H9 (cell line): Measurements from ENCODE around the gene HCN2. TPM values are rescaled to one million over a fixed set of nuclear protein-coding genes. Genes with fewer than 3 reads are reported as not detected.

Experiments
- DNase-seq: peaks from one replicate; pipeline ENCODE4 v3.0.0-alpha.2; 2017
- H2AFZ ChIP-seq: one replicate; pipeline ENCODE4 v1.6.1; 2013; ENCODE audit warnings: mild to moderate bottlenecking, low read length, control low read depth, moderate library complexity
- H2AK5ac ChIP-seq: 2 replicates; pipeline ENCODE4 v1.6.1; 2013; ENCODE audit warnings: low read length, control low read depth, mixed read lengths; ENCODE audit not compliant: insufficient read length
- H2BK120ac ChIP-seq: one replicate; pipeline ENCODE4 v1.6.1; 2013; ENCODE audit warnings: low read depth, mild to moderate bottlenecking, low read length, control low read depth, inconsistent platforms; ENCODE audit not compliant: poor library complexity, severe bottlenecking
- H2BK12ac ChIP-seq: 2 replicates; pipeline ENCODE4 v1.6.1; 2013; ENCODE audit warnings: low read length, control low read depth, mixed read lengths, low read depth; ENCODE audit not compliant: insufficient read length
- H2BK15ac ChIP-seq: 2 replicates; pipeline ENCODE4 v1.6.1; 2013; ENCODE audit warnings: low read depth, low read length, control low read depth
- H2BK20ac ChIP-seq: one replicate; pipeline ENCODE4 v1.6.1; 2013; ENCODE audit warnings: low read depth, mild to moderate bottlenecking, low read length, control low read depth, inconsistent platforms; ENCODE audit not compliant: poor library complexity, severe bottlenecking
- H2BK5ac ChIP-seq: 2 replicates; pipeline ENCODE4 v1.6.1; 2013; ENCODE audit warnings: low read length, control low read depth, mixed read lengths; ENCODE audit not compliant: insufficient read length
- H3K14ac ChIP-seq: 2 replicates; pipeline ENCODE4 v1.6.1; 2013; ENCODE audit warnings: low read length, control low read depth; ENCODE audit not compliant: insufficient read depth
- H3K18ac ChIP-seq: 2 replicates; pipeline ENCODE4 v1.6.1; 2013; ENCODE audit warnings: low read depth, mild to moderate bottlenecking, mixed read lengths, low read length, control low read depth; ENCODE audit not compliant: insufficient read length
- H3K23ac ChIP-seq: 2 replicates; pipeline ENCODE4 v1.6.1; 2013; ENCODE audit warnings: low read length, control low read depth, mixed read lengths, low read depth; ENCODE audit not compliant: insufficient read length
- H3K23me2 ChIP-seq: 2 replicates; pipeline ENCODE4 v1.6.1; 2013; ENCODE audit warnings: low read depth, mild to moderate bottlenecking, mixed read lengths, low read length, control low read depth; ENCODE audit not compliant: insufficient read length, poor library complexity, severe bottlenecking
- H3K27ac ChIP-seq: 2 replicates; pipeline ENCODE4 v1.5.1; 2013; ENCODE audit warnings: low read length, control low read depth, mixed read lengths, low read depth; ENCODE audit not compliant: insufficient read length
- H3K27me3 ChIP-seq: 2 replicates; pipeline ENCODE4 v1.6.1; 2013; ENCODE audit warnings: low read length, control low read depth, inconsistent platforms; ENCODE audit not compliant: insufficient read depth
- H3K4ac ChIP-seq: 2 replicates; pipeline ENCODE4 v1.6.1; 2013; ENCODE audit warnings: low read depth, mild to moderate bottlenecking, control low read depth, inconsistent platforms, low read length, moderate library complexity
- H3K4me1 ChIP-seq: 2 replicates; pipeline ENCODE4 v1.6.1; 2013; ENCODE audit warnings: low read length, control low read depth, inconsistent platforms; ENCODE audit not compliant: insufficient read depth
- H3K4me2 ChIP-seq: 2 replicates; pipeline ENCODE4 v1.6.1; 2013; ENCODE audit warnings: low read length, control low read depth, mixed read lengths; ENCODE audit not compliant: insufficient read length, insufficient read depth
- H3K56ac ChIP-seq: 2 replicates; pipeline ENCODE4 v1.6.1; 2013; ENCODE audit warnings: low read depth, mild to moderate bottlenecking, mixed read lengths, low read length, control low read depth; ENCODE audit not compliant: insufficient read length
- H3K79me1 ChIP-seq: 2 replicates; pipeline ENCODE4 v1.6.1; 2013; ENCODE audit warnings: low read depth, mild to moderate bottlenecking, moderate library complexity, low read length, control low read depth, inconsistent platforms; ENCODE audit not compliant: insufficient read depth, poor library complexity, severe bottlenecking
- H3K79me2 ChIP-seq: 2 replicates; pipeline ENCODE4 v1.6.1; 2013; ENCODE audit warnings: low read length, control low read depth, inconsistent platforms; ENCODE audit not compliant: insufficient read depth
- H3K9ac ChIP-seq: 2 replicates; pipeline ENCODE4 v1.6.1; 2013; ENCODE audit warnings: low read length, control low read depth, mixed read lengths; ENCODE audit not compliant: insufficient read length; ENCODE audit errors: extremely low read depth
- H3K9me3 ChIP-seq: one replicate; pipeline ENCODE4 v1.6.1; 2013; ENCODE audit warnings: low read depth, low read length, inconsistent platforms; ENCODE audit not compliant: control insufficient read depth
- H3T11ph ChIP-seq: one replicate; pipeline ENCODE4 v1.6.1; 2013; ENCODE audit warnings: mild to moderate bottlenecking, low read length, control low read depth, inconsistent platforms
- H4K20me1 ChIP-seq: one replicate; pipeline ENCODE4 v1.6.1; 2013; ENCODE audit not compliant: control insufficient read depth, insufficient read length, insufficient read depth
- H4K5ac ChIP-seq: 2 replicates; pipeline ENCODE4 v1.6.1; 2013; ENCODE audit warnings: low read depth, mild to moderate bottlenecking, mixed read lengths, low read length, control low read depth; ENCODE audit not compliant: insufficient read length
- H4K8ac ChIP-seq: replicated peaks from 2 replicates; pipeline ENCODE4 v1.6.1; 2013; ENCODE audit warnings: low read length, control low read depth, mixed read lengths, low read depth; ENCODE audit not compliant: insufficient read length
- H4K91ac ChIP-seq: 2 replicates; pipeline ENCODE4 v1.6.1; 2013; ENCODE audit warnings: low read depth, mild to moderate bottlenecking, moderate library complexity, mixed read lengths, low read length, control low read depth; ENCODE audit not compliant: insufficient read length
- H3K27ac Mint-ChIP-seq, 3 experiments: 2 replicates in 2 of 3; 3 replicates in 1 of 3; pipeline ENCODE4 v1.8.0; 2020 to 2021; ENCODE audit warnings: mixed read lengths in 3 of 3, mild to moderate bottlenecking in 1 of 3, moderate library complexity in 1 of 3
- H3K27me3 Mint-ChIP-seq: 2 replicates; pipeline ENCODE4 v1.8.0; 2021; ENCODE audit warnings: low read depth, mild to moderate bottlenecking, moderate library complexity, mixed read lengths
- H3K36me3 Mint-ChIP-seq, 3 experiments: 2 replicates in 2 of 3; 3 replicates in 1 of 3; pipeline ENCODE4 v1.8.0; 2020 to 2021; ENCODE audit warnings: low read depth in 3 of 3, mixed read lengths in 3 of 3; ENCODE audit not compliant: insufficient read depth in 1 of 3
- H3K4me1 Mint-ChIP-seq, 2 experiments: 2 replicates each; pipeline ENCODE4 v1.8.0; 2020; ENCODE audit warnings: mixed read lengths in 2 of 2
- H3K4me3 Mint-ChIP-seq, 2 experiments: 2 replicates in 1 of 2; 3 replicates in 1 of 2; pipeline ENCODE4 v1.8.0; 2020 to 2021; ENCODE audit warnings: mild to moderate bottlenecking in 2 of 2, mixed read lengths in 2 of 2, moderate library complexity in 1 of 2
- H3K9me3 Mint-ChIP-seq, 2 experiments: 2 replicates in 1 of 2; 3 replicates in 1 of 2; pipeline ENCODE4 v1.8.0; 2020; ENCODE audit warnings: mild to moderate bottlenecking in 2 of 2, mixed read lengths in 2 of 2, moderate library complexity in 1 of 2
- CTCF ChIP-seq: fragments of 200-600 bp; sonication (generic); conservative IDR thresholded peaks from 3 replicates; pipeline ENCODE4 v1.8.0; 2021; ENCODE audit warnings: antibody characterized with exemption, mild to moderate bottlenecking
- WGBS: extraction: QIAGEN DNeasy Blood & Tissue Kit; methylation state at CpG from one replicate; pipeline ENCODE4 v1.1.7; 2013; ENCODE audit warnings: missing lambda C conversion rate, low lambda C conversion rate, mixed read lengths; ENCODE audit not compliant: insufficient read length; ENCODE audit errors: extremely low coverage; 5-methylcytosine and 5-hydroxymethylcytosine counted together
- total RNA-seq: library from RNA; stranded (reverse); gene quantifications from 2 replicates; pipeline ENCODE4 v1.2.1, GENCODE V29; 2021

Gene HCN2
- total RNA-seq, 1 experiment from 2014 or later, result 3.7 TPM

GRCh38 chr19:607301-608154, 17.8 kb downstream of the HCN2 start:
- H3K18ac ChIP-seq, result no peak overlapping the region
- no peak overlapping the region for H3K4me3 Mint-ChIP-seq
- no peak overlapping the region for H2AFZ ChIP-seq
- H3K9me3 ChIP-seq, result no peaks in the 10 kb centered on the region
- H3K23me2 ChIP-seq, result no peaks in the 10 kb centered on the region
- no peaks in the 10 kb centered on the region for H3K4me1 ChIP-seq
- no peak overlapping the region for H4K5ac ChIP-seq
- H3K79me1 ChIP-seq, result no peaks in the 10 kb centered on the region
- H3K27me3 Mint-ChIP-seq, result peaks cover under 1% of the 10 kb centered on the region
- no peak for TF ChIP-seq CTCF
- no peak overlapping the region for H4K91ac ChIP-seq
- no peak overlapping the region for H2BK15ac ChIP-seq
- H2BK12ac ChIP-seq, result no peak overlapping the region
- peaks cover 12 to 15% of the 10 kb centered on the region in 2 experiments for H3K9me3 Mint-ChIP-seq
- no peak overlapping the region for H3K23ac ChIP-seq
- no peaks in the 10 kb centered on the region for H3K27me3 ChIP-seq
- no peak overlapping the region; the same call in 1 of the 2 replicates for H3K14ac ChIP-seq
- H2BK5ac ChIP-seq, result no peak overlapping the region
- peaks cover 2 to 10% (median 5%) of the 10 kb centered on the region in 3 experiments for H3K36me3 Mint-ChIP-seq
- no peak overlapping the region for H3K56ac ChIP-seq
- WGBS, result no CpG with 5 or more reads among the region's 30 CpGs
- H2AK5ac ChIP-seq, result no peak overlapping the region
- H3K4ac ChIP-seq, result no peak overlapping the region
- no peaks in the 10 kb centered on the region for H3K79me2 ChIP-seq
- H4K20me1 ChIP-seq, result no peaks in the 10 kb centered on the region
- H3K27ac ChIP-seq, result no peak overlapping the region
- DNase-seq, result no peak
- H2BK120ac ChIP-seq, result no peak overlapping the region
- H3K4me2 ChIP-seq, result no peak overlapping the region
- no peak overlapping the region for H4K8ac ChIP-seq
- no peak overlapping the region for H3K9ac ChIP-seq
- H3K27ac Mint-ChIP-seq, result no peak overlapping the region
- no peak overlapping the region for H2BK20ac ChIP-seq
- H3T11ph ChIP-seq, result no peak overlapping the region
- peaks cover 3 to 4% of the 10 kb centered on the region in 2 experiments; a peak in 1 of 4 replicates for H3K4me1 Mint-ChIP-seq
